ENCODE measurements around the gene LSM11.

The LSM11 gene

GRCh38 chr5:157778121-157778805 is 34.8 kb downstream of the LSM11 start:
- H3K4me1 ChIP-seq (ENCODE audit: control insufficient read depth in 1 of 2, insufficient read depth in 2 of 2, low read length in 2 of 2), result no peaks in the 10 kb centered on the region
- H3K9me3 ChIP-seq (ENCODE audit: control insufficient read depth in 1 of 2, low read length in 2 of 2), result no peaks in the 10 kb centered on the region
- H3K27ac ChIP-seq (ENCODE audit: low read length), result no peak overlapping the region
- H3K36me3 ChIP-seq (ENCODE audit: control insufficient read depth in 1 of 2, insufficient read depth in 2 of 2, low read length in 2 of 2), result peaks cover 4 to 6% of the 10 kb centered on the region in 2 donors
- H3K4me3 ChIP-seq (ENCODE audit: low read depth in 1 of 2, low read length in 2 of 2), result no peak overlapping the region
- H3K27me3 ChIP-seq (ENCODE audit: low read depth, low read length), result no peaks in the 10 kb centered on the region

DNA sequence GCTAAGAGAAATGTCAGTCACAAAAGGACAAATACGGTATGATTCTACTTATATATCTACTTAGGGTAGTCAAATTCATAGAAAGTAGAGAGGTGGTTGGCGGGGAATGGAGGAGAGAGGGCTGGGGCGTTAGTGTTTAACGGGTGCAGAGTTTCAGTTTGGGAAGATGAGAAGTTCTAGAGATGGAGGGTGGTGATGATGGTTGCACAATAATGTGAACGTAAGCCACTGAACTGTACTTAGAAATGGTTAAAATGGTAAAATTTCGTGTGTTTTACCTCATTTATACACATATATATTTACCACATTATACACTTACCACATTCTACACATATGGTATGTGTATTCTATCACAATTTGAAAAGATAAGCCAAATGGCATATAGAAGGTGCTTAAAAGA is 35.7 kb downstream of the LSM11 start:
- no peak overlapping the region for H3K27ac ChIP-seq (ENCODE audit: low read length)
- H3K4me3 ChIP-seq (ENCODE audit: low read depth in 1 of 2, low read length in 2 of 2), result no peak overlapping the region
- H3K4me1 ChIP-seq (ENCODE audit: control insufficient read depth in 1 of 2, insufficient read depth in 2 of 2, low read length in 2 of 2), result no peaks in the 10 kb centered on the region
- no peaks in the 10 kb centered on the region for H3K9me3 ChIP-seq (ENCODE audit: control insufficient read depth in 1 of 2, low read length in 2 of 2)
- H3K36me3 ChIP-seq (ENCODE audit: control insufficient read depth in 1 of 2, insufficient read depth in 2 of 2, low read length in 2 of 2), result peaks cover 4 to 6% of the 10 kb centered on the region in 2 donors
- H3K27me3 ChIP-seq (ENCODE audit: low read depth, low read length), result no peaks in the 10 kb centered on the region

- Histone ChIP-seq H3K27ac (ENCODE audit: low read length) (no peak overlapping the region), H3K9me3 (ENCODE audit: control insufficient read depth in 1 of 2, low read length in 2 of 2) (no peaks in the 10 kb centered on the region), H3K36me3 (ENCODE audit: control insufficient read depth in 1 of 2, insufficient read depth in 2 of 2, low read length in 2 of 2) (peaks cover 27 to 33% of the 10 kb centered on the region in 2 donors), H3K4me1 (ENCODE audit: control insufficient read depth in 1 of 2, insufficient read depth in 2 of 2, low read length in 2 of 2) (no peaks in the 10 kb centered on the region), H3K4me3 (ENCODE audit: low read depth in 1 of 2, low read length in 2 of 2) (no peak overlapping the region), H3K27me3 (ENCODE audit: low read depth, low read length) (no peaks in the 10 kb centered on the region)
These were observed 42.3 kb downstream of the LSM11 start for GRCh38 chr5:157785801-157786200.

- Histone ChIP-seq H3K27me3 (ENCODE audit: low read depth, low read length) (no peaks in the 10 kb centered on the region), H3K4me1 (ENCODE audit: control insufficient read depth in 1 of 2, insufficient read depth in 2 of 2, low read length in 2 of 2) (no peaks in the 10 kb centered on the region), H3K27ac (ENCODE audit: low read length) (no peak overlapping the region), H3K9me3 (ENCODE audit: control insufficient read depth in 1 of 2, low read length in 2 of 2) (no peaks in the 10 kb centered on the region), H3K36me3 (ENCODE audit: control insufficient read depth in 1 of 2, insufficient read depth in 2 of 2, low read length in 2 of 2) (peaks cover 20 to 29% of the 10 kb centered on the region in 2 donors), H3K4me3 (ENCODE audit: low read depth in 1 of 2, low read length in 2 of 2) (no peak overlapping the region)
These were observed 49.8 kb downstream of the LSM11 start for GRCh38 chr5:157793301-157793700.

- H3K27me3 ChIP-seq (ENCODE audit: low read depth, low read length), result no peaks in the 10 kb centered on the region
- H3K27ac ChIP-seq (ENCODE audit: low read length), result no peak overlapping the region
- H3K4me3 ChIP-seq (ENCODE audit: low read depth in 1 of 2, low read length in 2 of 2), result no peak overlapping the region
- H3K4me1 ChIP-seq (ENCODE audit: control insufficient read depth in 1 of 2, insufficient read depth in 2 of 2, low read length in 2 of 2), result no peaks in the 10 kb centered on the region
- no peaks in the 10 kb centered on the region for H3K9me3 ChIP-seq (ENCODE audit: control insufficient read depth in 1 of 2, low read length in 2 of 2)
- peaks cover 18 to 24% of the 10 kb centered on the region in 2 donors for H3K36me3 ChIP-seq (ENCODE audit: control insufficient read depth in 1 of 2, insufficient read depth in 2 of 2, low read length in 2 of 2)
These were observed 56.1 kb downstream of the LSM11 start for GRCh38 chr5:157799578-157799977.

GRCh38 chr5:157800137-157800536 is 56.6 kb downstream of the LSM11 start:
- no peaks in the 10 kb centered on the region for H3K4me1 ChIP-seq (ENCODE audit: control insufficient read depth in 1 of 2, insufficient read depth in 2 of 2, low read length in 2 of 2)
- H3K9me3 ChIP-seq (ENCODE audit: control insufficient read depth in 1 of 2, low read length in 2 of 2), result no peaks in the 10 kb centered on the region
- no peaks in the 10 kb centered on the region for H3K27me3 ChIP-seq (ENCODE audit: low read depth, low read length)
- H3K4me3 ChIP-seq (ENCODE audit: low read depth in 1 of 2, low read length in 2 of 2), result no peak overlapping the region
- peaks cover 22 to 24% of the 10 kb centered on the region in 2 donors for H3K36me3 ChIP-seq (ENCODE audit: control insufficient read depth in 1 of 2, insufficient read depth in 2 of 2, low read length in 2 of 2)
- H3K27ac ChIP-seq (ENCODE audit: low read length), result no peak overlapping the region

DNA sequence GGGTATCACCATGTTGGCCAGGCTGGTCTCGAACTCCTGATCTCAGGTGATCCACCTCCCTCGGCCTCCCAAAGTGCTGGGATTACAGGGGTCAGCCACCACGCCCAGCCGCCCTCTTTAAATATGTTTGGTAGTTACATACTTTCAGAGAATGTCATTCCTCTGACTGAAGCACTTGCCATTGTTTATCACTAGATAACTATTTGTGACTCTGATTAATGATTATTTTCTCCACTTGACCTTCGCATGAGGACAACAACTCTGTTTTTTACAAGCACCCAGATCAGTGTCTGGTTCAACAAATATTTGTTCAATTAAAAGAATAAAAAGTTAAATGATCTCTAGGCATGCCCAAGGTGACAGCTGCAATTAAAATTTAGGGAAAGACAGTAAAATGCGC is 59.2 kb downstream of the LSM11 start:
- H3K27ac ChIP-seq (ENCODE audit: low read length), result no peak overlapping the region
- no peaks in the 10 kb centered on the region for H3K9me3 ChIP-seq (ENCODE audit: control insufficient read depth in 1 of 2, low read length in 2 of 2)
- peaks cover 31% of the 10 kb centered on the region in 2 donors for H3K36me3 ChIP-seq (ENCODE audit: control insufficient read depth in 1 of 2, insufficient read depth in 2 of 2, low read length in 2 of 2)

DNA sequence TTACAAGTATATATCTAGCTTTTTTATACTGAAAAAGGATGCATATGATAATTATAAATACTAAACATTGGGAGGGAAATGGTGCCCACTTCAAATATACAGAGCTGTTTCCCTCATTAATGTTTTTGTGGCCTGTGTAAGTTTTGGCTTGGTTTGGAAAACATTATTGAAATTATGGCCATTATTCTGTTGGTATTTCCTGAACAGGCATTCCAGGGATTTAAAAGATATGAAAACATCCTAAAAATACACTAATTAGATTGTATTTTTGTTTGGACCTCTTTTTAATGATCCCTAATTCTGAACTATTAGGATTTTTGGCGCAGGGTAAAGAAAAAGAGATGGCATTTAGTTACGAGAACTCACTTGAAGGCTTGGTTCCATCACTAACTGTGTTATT is 64.5 kb downstream of the LSM11 start:
- H3K4me1 ChIP-seq (ENCODE audit: control insufficient read depth in 1 of 2, insufficient read depth in 2 of 2, low read length in 2 of 2), result no peaks in the 10 kb centered on the region
- no peak overlapping the region for H3K27ac ChIP-seq (ENCODE audit: low read length)
- peaks cover 31 to 44% of the 10 kb centered on the region in 2 donors for H3K36me3 ChIP-seq (ENCODE audit: control insufficient read depth in 1 of 2, insufficient read depth in 2 of 2, low read length in 2 of 2)
- H3K9me3 ChIP-seq (ENCODE audit: control insufficient read depth in 1 of 2, low read length in 2 of 2), result no peaks in the 10 kb centered on the region
- no peaks in the 10 kb centered on the region for H3K27me3 ChIP-seq (ENCODE audit: low read depth, low read length)
- no peak overlapping the region for H3K4me3 ChIP-seq (ENCODE audit: low read depth in 1 of 2, low read length in 2 of 2)

More for the DNA sequence above, 59.2 kb downstream of the LSM11 start:
- Histone ChIP-seq H3K4me3 (ENCODE audit: low read depth in 1 of 2, low read length in 2 of 2) (no peak overlapping the region), H3K27me3 (ENCODE audit: low read depth, low read length) (no peaks in the 10 kb centered on the region), H3K4me1 (ENCODE audit: control insufficient read depth in 1 of 2, insufficient read depth in 2 of 2, low read length in 2 of 2) (no peaks in the 10 kb centered on the region)
